NCI-H345 (cell line): ENCODE measurements around the gene CPNE5.

Experiments
- DNase-seq: peaks from one replicate; lab custom pipeline; 2025; lab: John Stamatoyannopoulos, UW

Gene CPNE5

DNA sequence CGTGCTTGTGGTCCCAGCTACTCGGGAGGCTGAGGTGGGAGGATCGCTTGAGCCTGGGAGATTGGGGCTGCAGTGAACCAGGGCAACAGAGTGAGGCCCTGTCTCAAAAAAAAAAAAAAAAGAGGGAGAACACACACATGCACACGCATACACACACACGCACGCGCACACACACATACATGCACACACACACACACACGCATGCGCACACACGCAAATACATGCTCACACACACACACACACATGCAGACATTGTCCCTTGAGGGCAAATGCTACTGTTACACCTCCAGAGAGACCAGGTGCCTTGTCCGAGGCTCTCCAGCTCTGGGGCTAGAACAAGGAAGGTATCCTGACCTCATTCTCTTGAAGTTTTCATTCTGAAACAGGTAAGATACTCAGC lies 77.1 kb downstream of the CPNE5 start:
- no peak for DNase-seq

DNA sequence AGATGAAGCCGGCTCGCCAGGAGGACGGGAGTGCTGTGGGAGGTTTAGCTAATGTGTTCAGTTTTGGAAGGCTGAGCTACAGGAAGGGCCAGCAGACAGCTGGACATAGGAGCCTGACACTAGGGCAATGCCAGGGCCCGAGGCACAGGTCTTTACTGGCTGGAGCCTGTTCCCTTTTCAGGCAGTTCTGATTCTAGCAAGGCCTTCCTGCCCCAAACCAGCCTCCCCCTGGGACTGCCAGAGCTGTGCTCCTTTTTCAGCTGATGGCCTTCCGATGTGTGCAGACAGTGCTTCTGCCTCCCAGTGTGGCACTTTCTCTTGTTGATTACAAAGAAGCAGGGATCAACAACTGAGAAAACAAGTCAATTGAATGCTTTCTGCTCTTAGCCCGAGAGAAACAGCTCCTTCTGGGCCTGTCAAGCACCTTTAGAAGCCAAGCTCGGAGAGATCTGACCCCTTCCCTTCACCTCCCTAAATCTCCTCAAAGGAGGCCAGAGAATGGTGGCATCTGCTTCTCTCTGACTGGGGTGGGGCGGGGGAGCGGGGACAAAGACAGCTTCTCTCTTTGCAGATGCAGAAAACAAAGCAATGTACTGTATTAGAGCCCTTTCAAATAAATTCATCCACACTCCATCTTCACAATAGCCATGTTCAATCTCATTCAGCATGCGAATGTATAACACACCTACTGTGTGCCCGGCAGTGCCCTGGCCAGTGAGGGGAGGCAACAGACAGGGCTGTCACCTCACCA lies 78.4 kb downstream of the CPNE5 start:
- no peak for DNase-seq

DNA sequence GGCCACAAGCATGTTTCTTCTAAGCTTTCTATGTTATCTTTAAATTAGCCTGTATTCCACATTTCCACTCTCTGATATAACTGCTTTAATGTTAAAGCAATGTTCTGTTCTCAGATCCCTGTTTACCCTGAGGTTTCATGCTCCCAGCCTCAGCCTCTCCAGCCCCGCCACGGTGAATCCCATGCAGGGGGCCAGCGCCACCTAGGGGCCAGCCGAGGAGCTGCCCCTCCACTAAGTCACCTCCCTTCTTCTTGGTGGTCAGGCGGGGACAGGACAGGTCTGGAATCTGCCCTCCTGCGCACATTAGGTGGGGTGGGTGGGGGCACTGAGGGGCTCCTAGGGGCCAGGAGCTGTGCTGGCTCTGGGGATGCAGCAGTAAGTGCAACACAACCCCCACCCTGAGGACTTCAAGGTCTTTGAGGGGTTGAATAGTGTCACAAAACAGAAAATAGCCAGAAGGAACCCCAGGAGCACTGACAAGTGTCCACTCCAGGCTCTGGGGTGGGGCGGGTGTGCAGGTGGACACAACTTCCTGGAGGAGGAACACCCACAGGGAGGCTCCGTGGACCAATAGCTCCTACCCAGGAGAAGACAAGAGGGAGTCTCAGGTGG lies 80.0 kb downstream of the CPNE5 start:
- DNase-seq: peak; percentile 75

DNA sequence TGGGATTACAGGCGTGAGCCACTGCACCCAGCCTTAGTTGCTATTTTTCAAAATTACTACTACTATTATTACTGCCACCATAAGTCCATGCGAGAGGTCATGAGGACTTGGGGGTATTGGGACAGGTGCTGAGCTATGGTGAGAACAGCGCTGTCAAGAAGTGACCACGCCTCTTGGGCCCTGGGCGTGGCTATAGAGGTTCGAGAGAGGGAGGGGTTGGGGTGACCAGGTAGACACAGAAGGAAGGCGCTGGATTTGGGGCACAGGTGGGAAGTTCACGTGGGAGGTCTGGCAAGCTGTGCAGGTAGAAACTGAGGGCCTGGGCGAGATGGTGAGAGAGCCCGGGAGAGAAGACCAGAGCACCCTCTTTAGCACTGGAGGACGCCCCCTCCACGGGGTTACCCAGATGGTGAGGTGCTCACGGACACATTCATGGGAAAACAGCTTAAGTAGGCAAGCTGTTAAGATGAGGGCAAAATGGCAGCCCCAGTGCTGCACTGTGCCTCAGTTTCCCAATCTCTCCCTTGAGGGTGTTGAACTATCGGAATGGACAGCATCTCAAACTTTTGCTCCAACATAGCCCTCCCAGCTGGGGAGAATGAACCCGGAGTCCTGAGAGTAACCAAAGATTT lies 80.6 kb downstream of the CPNE5 start:
- DNase-seq: no peak

DNA sequence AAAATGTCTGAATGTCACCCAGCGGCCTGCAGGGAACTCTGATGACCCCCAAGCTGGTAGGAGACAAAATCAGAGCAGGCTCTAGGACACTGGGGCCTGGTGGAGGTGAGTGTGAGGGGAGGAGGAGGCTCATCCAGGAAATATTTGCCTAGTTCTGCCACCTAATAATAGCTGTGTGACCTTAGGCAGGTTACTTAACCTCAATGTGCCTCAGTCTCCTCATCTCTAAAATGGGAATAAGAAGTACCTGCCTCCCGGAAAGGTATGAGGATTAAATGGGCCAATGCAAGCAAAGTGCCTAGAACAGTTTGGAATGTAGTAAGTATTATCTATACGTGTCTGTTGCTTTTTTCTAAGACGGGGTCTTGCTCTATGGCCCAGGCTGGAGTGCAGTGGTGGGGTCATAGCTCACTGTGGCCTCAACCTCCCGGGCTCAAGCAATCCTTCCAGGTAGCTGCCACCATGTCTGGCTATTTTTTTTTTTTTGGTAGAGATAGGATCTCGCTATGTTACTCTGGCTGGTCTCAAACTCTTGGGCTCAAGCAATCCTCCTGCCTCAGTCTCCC lies 81.2 kb downstream of the CPNE5 start:
- DNase-seq: no peak

DNA sequence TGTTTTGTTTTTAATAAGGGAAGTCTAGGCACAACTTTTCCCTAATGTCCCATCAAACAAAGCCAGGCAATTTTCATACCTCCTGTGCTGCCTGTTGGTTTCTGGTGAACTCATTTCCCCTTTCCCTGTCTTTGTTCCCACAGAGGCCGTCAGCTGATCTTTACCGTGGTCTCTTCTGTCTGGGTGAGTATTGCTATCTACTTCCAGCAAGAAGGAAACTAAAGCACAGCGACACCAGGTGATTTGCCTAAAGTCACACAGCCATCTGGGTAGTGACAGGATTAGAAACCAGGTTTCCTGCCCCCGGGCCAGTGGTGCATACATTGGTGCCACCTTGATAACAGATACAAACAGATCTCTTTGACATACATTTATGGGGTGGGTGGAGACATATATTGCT lies 82.0 kb downstream of the CPNE5 start:
- no peak for DNase-seq

DNA sequence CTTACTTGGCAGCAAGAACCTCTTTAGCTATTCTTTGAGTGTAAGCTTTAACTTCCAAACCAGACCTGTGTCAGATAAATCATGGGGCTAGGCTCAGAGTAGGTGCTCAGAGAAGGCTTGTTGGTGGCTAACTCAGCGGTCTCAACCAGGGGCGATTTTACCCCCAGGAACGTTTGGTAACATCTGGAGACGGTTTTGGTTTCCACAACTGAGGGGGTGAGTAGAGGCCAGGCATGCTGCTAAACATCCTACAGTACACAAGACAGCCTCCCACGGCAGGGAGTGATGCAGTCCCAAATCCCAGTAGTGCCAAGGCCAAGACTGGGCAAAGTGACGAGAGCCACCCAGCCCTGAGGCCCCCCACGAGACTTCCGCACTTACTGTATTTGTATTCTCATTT lies 82.5 kb downstream of the CPNE5 start:
- no peak for DNase-seq

DNA sequence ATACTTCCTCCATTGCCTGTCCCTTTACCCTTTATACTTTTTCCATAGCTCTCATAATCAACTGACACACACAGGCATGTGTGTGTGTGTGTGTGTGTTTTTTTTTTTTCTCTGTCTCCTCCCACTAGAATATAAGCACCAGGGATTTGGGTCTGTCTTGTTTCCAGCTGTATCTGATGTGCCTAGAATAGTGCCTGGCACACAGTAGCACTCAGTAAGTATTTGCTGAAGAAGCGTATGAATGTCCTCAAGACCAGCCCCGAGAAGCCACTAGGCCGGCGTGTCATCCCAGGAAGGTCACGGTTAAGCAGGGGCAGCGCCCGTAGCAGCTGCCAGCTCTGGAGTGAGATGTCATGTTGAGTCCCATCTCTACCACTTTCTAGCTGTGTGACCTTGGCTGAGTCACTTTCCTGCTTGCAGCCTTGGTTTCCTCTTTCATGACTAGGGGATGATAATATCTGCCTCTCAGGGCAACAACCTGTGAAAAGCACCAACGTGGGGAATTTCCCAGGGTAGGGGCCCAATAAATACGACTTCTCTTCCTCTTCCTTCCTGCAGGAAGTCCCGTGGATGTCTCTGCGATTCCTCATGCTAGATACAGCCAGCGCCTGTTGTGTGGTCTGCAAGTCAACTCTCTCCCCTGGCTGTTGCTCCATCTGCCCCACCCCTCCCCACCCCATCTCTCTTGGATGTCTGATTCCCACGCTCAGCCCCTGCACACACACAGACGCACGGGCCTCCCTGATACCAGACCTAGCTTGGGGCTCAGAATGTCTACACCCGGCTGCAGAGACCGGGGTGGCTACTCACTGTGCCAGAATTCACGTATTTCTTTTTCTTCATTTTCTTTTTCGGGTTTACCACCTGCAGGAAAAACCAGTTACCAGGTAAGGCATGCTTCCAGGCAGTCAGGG lies 83.6 kb downstream of the CPNE5 start:
- DNase-seq: no peak

DNA sequence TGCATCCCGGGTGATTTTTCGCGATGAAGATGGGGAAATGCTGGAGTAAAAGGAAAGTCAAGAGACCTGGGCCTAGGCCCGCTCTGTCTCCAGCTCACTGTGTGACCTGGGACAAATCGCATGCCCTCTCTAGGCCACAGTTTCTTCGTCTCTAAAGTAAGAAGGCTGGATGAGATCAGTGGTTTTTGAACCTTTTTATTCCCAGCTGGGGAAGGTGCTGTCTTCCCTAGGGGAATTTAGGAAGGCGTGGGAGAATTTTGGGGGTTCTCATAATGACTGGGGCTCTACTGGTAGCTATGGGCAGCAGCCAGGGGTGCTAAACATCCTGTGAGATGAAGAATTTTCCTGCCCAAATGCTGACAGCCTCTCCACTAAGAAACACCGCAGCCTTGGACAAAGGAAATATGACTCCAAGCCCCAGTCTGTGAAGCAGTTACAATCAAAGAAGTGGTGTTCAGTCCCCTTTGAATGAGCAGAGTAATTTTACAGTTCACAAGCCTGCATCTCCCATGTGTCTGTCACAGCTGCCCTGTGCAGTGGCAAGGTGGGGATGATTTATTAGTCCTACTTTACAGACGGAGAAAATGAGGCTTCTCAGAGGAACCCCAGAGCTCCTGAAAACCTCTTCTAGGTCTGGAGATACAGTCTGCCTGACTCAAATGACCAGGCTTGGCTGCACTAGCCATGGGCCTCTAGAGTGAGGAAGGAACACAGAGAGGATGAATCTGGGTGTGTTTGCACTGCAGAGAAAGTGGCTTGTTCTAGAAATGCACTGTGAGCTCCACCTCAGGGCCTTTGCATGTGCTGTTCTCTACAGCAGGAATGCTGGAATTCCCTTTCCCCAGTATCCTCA lies 84.4 kb downstream of the CPNE5 start:
- DNase-seq: no peak

DNA sequence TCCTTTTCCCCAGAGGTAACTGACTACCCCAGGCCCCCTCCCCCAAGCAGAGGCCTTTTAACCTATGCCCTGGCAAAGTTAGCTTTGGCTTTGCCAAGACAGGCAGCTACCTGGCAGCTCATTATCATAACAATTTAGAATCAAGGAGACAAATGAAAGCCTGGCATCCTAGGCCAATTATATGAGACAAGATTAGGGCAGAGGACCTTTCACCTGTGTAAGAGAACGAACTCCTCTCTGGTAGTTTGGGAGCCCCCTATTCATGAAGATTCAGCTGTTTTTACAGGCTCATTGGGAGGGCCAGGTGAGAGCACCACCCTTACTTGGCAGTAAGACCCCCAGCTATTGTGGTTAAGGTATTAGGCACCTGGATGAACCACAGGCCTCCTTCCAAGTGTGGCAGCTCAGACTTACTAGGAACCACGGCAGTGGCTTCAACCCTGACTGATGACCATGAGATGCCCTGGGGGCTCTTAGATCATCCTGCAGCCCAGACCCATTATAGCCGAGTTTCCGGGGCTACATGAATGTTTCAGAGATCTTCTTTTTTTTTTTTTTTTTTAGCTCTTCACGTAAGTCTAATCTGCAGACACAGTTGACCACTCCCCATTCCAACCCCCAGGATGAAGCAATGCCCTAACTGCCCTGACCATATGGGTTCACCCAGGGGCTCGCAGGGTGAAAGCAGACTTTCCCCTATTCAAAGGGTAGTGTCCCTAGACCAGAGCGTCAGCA lies 85.4 kb downstream of the CPNE5 start:
- no peak for DNase-seq

DNA sequence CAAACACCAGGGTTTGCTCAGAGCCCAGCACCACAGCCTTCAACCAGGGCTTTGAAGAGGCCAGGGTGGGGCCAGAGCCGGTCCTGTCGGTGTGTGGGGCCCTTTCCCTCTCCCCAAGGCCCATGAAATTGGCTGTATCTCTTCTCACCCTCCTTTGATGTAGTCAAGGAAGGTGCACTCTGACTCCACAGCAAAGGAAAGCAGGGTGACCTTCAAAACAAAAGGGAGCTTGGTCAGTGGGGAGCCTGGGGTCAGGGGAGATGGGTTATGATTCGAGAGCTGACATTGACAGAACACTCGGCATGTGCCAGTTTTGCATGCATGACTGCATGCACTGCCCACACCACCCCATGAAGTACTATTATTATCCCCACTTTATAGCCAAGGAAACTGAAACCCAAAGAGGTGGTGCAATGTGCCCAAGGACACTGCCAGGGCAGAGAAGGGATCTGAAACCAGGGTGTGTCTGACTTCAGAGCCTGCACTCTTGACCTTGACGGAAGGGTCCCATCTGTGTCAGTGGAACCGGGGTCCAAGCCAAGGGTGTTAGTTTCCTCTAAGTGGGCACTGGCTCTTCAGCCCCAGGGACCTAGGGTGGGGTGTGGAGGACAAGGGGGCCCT lies 86.2 kb downstream of the CPNE5 start:
- DNase-seq: no peak

DNA sequence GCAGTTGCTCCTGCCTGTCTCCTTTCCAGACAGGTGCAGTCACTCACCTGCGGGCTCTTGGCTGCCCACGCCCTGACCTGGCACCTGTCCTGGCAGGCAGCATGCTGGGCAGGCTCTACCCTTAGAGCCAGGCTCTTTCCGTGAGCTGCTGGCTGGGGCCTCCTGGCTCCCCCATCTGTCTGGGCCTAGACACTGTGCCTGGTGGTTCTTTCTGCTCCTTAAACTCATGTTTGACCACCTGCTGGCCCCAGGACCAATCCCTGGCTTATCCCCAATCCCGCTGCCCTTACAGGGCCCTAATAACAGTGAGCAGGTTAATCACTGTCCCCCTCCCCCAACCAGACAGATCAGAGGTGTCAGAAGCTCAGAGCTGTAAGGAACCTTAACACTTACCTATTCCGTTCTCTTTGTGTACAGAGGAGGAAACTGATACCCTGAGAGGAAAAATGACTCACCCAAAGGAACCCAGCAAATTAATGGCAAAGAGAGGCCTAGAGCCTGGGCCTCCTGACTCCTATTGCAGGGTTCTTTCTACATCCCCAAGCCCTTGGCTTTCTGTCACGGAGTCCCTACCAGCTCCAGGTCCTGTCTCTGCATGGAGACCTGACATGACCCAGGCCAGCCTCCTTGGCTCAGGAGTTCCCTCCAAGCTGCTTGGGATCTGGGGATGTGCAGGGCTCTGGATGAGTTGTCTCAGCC lies 86.9 kb downstream of the CPNE5 start:
- DNase-seq: no peak

DNA sequence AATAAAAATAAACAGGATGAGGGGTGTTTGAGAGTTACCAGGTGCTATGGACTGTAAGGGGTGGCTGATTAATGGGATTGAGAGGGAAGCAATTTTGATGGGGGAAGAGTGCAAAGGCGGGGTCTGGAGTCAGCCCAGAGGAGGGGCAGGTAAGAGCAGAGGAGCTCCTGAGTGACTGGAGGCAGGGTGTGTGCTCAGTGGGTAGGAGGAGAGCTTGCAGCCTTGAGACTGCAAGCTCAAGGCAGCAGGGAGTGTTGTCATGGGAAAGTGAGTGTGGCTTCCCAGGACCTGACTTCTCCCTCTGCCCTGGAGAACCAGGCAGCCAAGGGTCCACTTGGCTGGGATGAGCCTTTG lies 87.4 kb downstream of the CPNE5 start:
- DNase-seq: no peak

DNA sequence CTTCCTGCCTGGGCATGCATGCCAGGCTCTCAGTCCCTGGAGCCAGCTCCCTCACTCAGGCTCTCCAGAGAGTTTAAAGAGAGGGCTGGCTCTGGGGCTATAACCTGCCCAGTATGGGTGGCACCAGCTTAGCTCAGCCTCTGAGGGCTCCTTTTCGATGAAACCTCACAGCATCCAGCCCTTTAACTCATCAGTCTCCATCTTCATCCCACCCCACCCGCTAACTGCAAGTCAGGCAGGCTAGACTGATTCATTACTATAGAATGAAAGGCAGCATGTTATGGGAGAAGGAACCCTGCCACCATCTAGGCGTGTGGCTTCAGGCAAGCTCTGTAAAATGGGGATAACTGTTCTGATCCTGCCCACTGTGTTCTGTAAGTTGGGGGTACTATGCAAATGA lies 88.2 kb downstream of the CPNE5 start:
- DNase-seq: no peak

DNA sequence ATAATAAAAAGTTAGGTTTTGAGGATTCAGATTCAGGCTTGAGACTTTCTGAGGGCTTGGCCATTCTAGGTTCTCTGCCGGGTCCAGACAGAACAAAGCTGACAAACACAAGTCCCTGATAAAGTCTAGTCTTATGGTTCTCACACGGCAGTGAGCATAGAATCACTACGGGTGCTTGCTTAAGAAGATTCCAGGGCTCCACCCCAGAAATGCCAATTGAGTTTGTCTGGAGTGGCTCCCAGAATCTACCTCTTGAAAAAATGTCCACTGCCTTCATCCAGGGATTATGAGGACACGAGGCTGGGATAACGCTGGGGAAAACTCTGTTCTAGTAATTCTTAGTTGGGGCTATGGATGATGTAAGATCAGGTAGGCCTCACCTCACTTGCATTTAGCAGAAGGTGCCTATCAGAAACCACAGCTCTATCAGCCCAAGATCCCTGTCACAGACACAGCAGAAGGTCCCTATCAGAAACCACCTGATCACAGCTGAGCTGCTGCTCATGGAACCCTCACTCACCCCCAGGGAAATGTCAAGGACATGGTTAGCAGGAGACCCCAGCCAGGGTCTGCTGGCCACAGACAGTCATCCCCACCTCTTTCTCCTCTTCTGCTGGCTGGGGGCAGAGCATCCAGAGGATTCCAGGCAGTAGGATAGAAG lies 89.3 kb downstream of the CPNE5 start:
- DNase-seq: no peak

DNA sequence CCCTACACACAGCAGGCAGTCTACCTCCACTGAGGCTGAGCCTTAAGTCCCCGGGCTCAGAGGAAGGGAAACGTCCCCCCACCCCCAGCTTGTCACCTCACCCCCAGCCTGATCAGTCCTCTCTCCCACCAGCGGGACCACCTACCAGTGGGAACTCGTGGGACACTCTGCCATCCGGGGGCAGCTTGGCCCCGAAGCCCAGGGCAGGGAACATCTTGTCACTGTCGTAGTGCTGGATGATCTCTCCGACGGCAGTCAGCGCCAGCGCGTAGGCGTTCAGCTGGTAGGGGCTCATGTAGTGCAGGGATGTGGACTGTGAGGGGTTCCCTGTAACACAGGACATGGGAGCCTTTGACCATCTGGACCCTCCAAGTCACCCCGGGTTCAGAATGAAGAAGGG lies 93.0 kb downstream of the CPNE5 start:
- DNase-seq: no peak

DNA sequence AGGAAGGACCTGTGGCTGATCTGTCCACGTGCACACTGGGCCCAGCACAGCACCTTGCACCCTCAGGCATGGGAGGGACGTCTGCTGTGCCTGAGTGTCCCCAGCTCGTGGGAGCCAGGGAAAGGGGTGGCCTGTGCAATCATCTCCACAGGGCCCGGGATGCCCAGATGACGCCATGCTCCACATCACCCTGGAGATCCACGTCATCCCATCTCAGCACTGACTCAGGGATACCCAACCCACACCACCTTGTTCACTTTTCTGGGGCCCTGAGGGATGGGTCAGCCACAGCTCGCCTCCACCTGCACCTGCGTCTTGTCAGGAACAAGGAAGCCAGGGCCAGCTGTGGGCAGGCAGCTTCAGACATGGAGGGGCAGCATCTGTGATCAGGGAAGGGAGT lies 93.4 kb downstream of the CPNE5 start:
- no peak for DNase-seq

DNA sequence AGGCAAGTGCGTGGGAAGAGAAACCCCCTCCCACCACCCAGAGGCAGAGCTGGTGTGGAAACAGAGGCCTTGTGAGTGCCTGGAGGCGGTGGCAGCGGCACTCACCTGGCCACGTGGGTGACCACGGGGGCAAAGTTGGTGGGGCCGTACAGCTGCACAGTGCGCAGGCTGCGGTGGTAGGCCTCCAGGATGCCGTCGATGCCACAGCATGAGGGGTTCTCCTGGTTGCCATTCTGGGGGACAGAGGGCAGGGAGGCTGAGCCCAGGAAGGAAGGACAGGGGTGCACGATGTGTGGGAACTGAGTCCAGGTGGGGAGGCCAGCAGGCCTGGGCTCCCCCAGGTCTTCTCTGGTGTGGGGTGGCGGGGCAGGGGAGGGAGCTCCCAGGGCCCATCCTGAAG lies 94.0 kb downstream of the CPNE5 start:
- DNase-seq: no peak

DNA sequence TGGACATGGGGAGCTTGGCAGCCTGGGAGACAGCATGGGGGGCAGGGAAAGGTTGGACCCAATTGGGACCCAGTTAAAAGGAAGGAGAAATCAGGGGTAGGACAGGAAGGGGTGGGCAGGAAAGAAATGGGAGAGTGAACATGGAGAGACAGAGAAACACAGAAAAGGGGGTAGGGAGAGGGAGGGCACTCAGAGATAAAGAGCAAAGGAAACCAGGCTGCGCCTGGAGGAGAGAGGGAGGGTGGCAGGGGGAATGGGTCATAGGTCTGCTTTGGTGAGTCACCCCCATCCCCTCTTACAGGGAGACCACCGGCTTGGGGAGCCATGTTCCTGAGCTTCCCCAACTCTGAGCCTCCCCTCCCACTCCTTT lies 95.0 kb downstream of the CPNE5 start:
- DNase-seq: no peak
